ENCODE measurements around the gene PROCA1. TPM values are rescaled to one million over a fixed set of nuclear protein-coding genes. Genes with fewer than 3 reads are reported as not detected.

The PROCA1 gene
- total RNA-seq, 1 experiment from 2014 or later, result 4.9 TPM

- Histone ChIP-seq H3K4me1 (ENCODE audit: control insufficient read depth, insufficient read depth, low read length) (peaks cover 11% of the 10 kb centered on the region), H3K36me3 (ENCODE audit: control insufficient read depth, insufficient read depth, low read length) (no peaks in the 10 kb centered on the region; the same call in 1 of the 2 replicates), H3K27ac (ENCODE audit: low read length) (no peak overlapping the region), H3K9me3 (ENCODE audit: control insufficient read depth, insufficient read depth, low read depth, low read length) (no peaks in the 10 kb centered on the region), H3K4me3 (ENCODE audit: low read depth in 2 of 2, low read length in 2 of 2) (no peak overlapping the region), H3K27me3 (ENCODE audit: control insufficient read depth, insufficient read depth, low read length) (no peaks in the 10 kb centered on the region)
- ATAC-seq (no peak), DNase-seq (ENCODE audit: low read depth, low spot score) (no peak)
- in situ Hi-C loops (cut with HindIII; ENCODE audit: low pct_unique_long_range_greater_than_20kb, low sequenced_read_pairs) (no loop called here), intact Hi-C loops (cut with micrococcal nuclease; ENCODE audit: unreplicated experiment) (no loop called here)
- POLR2A ChIA-PET, result no interaction called here
- CTCF ChIA-PET, result interaction anchor here (1.1 kb wide), 1 partner anchor 14 kb away, joined by 5 read pairs; the partner anchor contains the start of gene TLCD1
- no TSS peak for BruUV-seq (replicated peaks)
- TF ChIP-seq POLR2AphosphoS5 (IDR thresholded peaks at IDR 0.05; ENCODE audit: low read depth, low read length) (no peak), SIN3A (IDR thresholded peaks at IDR 0.05; ENCODE audit: borderline replicate concordance, insufficient read depth, low read depth, low read length) (no peak), REST (IDR thresholded peaks at IDR 0.05; ENCODE audit: insufficient read depth in 1 of 2, low read depth in 2 of 2, low read length in 1 of 2) (no peak), CTCF (IDR thresholded peaks at IDR 0.05) (no peak), TCF7L2 (IDR thresholded peaks at IDR 0.05; ENCODE audit: low read depth, low read length) (no peak)
These were observed 29.0 kb upstream of the PROCA1 start for GRCh38 chr17:28740406-28741357.

- in situ Hi-C loops (cut with HindIII; ENCODE audit: low pct_unique_long_range_greater_than_20kb, low sequenced_read_pairs), result no loop called here
- CTCF ChIA-PET, result interaction anchor here (0.5 kb wide), 1 partner anchor 380 kb away, joined by 8 read pairs; no protein-coding TSS in a partner anchor
These were observed 27.1 kb upstream of the PROCA1 start for GRCh38 chr17:28738680-28739384.

More at GRCh38 chr17:28738680-28739384, 27.1 kb upstream of the PROCA1 start:
- DNase-seq (ENCODE audit: low read depth, low spot score), result no peak
- no peak for ATAC-seq
- TF ChIP-seq CTCF (IDR thresholded peaks at IDR 0.05) (no peak), TCF7L2 (IDR thresholded peaks at IDR 0.05; ENCODE audit: low read depth, low read length) (no peak), POLR2AphosphoS5 (IDR thresholded peaks at IDR 0.05; ENCODE audit: low read depth, low read length) (no peak), SIN3A (IDR thresholded peaks at IDR 0.05; ENCODE audit: borderline replicate concordance, insufficient read depth, low read depth, low read length) (no peak), REST (IDR thresholded peaks at IDR 0.05; ENCODE audit: insufficient read depth in 1 of 2, low read depth in 2 of 2, low read length in 1 of 2) (no peak)
- Histone ChIP-seq H3K27ac (ENCODE audit: low read length) (no peak overlapping the region), H3K9me3 (ENCODE audit: control insufficient read depth, insufficient read depth, low read depth, low read length) (no peaks in the 10 kb centered on the region), H3K36me3 (ENCODE audit: control insufficient read depth, insufficient read depth, low read length) (no peaks in the 10 kb centered on the region), H3K4me3 (ENCODE audit: low read depth in 2 of 2, low read length in 2 of 2) (no peak overlapping the region), H3K4me1 (ENCODE audit: control insufficient read depth, insufficient read depth, low read length) (peaks cover 8% of the 10 kb centered on the region; the same call in 1 of the 2 replicates), H3K27me3 (ENCODE audit: control insufficient read depth, insufficient read depth, low read length) (no peaks in the 10 kb centered on the region)
- no TSS peak for BruUV-seq (replicated peaks)
- intact Hi-C loops (cut with micrococcal nuclease; ENCODE audit: unreplicated experiment), result no loop called here
- POLR2A ChIA-PET, result interaction anchor here (1.3 kb wide), 1 partner anchor 11 kb away, joined by 5 read pairs; no protein-coding TSS in a partner anchor
